ENCODE results near the gene PARP11.

The PARP11 gene

DNA sequence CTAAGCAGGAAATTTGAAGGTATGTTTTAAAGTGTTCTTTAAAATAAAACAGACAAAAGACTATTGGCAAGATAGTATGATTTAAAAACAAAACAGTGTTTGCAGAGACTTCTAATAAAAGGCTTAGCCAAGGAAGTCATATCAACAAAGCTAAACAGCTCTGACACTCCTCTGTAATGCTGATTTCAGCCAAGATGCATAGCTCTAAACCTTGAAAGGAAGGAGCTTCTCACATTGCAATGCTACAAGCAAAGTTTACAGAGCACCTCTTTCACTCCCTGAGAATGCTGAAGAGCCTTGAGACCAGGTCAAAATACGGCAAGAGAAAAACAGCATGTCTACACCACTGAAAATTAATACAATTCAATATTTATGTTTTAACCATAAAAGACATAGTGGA lies 51.8 kb downstream of the PARP11 start:
- H3K4me1 ChIP-seq (ENCODE audit: insufficient read depth, low read length), result peaks cover 18% of the 10 kb centered on the region
- H3K4me3 ChIP-seq (ENCODE audit: low read depth in 1 of 2, low read length in 2 of 2), result no peak overlapping the region
- no peak overlapping the region for H2AFZ ChIP-seq (ENCODE audit: low read depth, low read length)
- H3K27ac ChIP-seq (ENCODE audit: low read length), result no peak overlapping the region
- no peaks in the 10 kb centered on the region for H3K27me3 ChIP-seq (ENCODE audit: insufficient read depth, low read length, poor library complexity)
- no peaks in the 10 kb centered on the region for H3K9me3 ChIP-seq (ENCODE audit: insufficient read depth, low read length, severe bottlenecking)
- TF ChIP-seq CTCF (IDR thresholded peaks at IDR 0.05; ENCODE audit: borderline replicate concordance, extremely low read depth, low read length, poor library complexity, severe bottlenecking) (no peak), EZH2 (IDR thresholded peaks at IDR 0.05; ENCODE audit: borderline replicate concordance, low read depth, low read length, severe bottlenecking) (no peak)
- H3K9ac ChIP-seq (ENCODE audit: low read depth, low read length), result no peak overlapping the region
- DNase-seq, result no peak
- peaks cover 26% of the 10 kb centered on the region; the same call in 1 of the 2 replicates for H3K36me3 ChIP-seq (ENCODE audit: insufficient read depth, low read length)
- no peak overlapping the region for H3K4me2 ChIP-seq (ENCODE audit: insufficient read depth, low read length)
- no peak for ATAC-seq (ENCODE audit: insufficient read depth, low read depth)
- no peaks in the 10 kb centered on the region for H4K20me1 ChIP-seq (ENCODE audit: insufficient read depth, low read length)
- no peaks in the 10 kb centered on the region for H3K79me2 ChIP-seq (ENCODE audit: insufficient read depth, low read length)

- Histone ChIP-seq H3K9ac (ENCODE audit: low read depth, low read length) (no peak overlapping the region), H3K9me3 (ENCODE audit: insufficient read depth, low read length, severe bottlenecking) (no peaks in the 10 kb centered on the region), H3K4me3 (ENCODE audit: low read depth in 1 of 2, low read length in 2 of 2) (no peak overlapping the region), H3K27ac (ENCODE audit: low read length) (no peak overlapping the region), H3K4me2 (ENCODE audit: insufficient read depth, low read length) (no peak overlapping the region), H3K27me3 (ENCODE audit: insufficient read depth, low read length, poor library complexity) (no peaks in the 10 kb centered on the region), H3K4me1 (ENCODE audit: insufficient read depth, low read length) (peaks cover 18% of the 10 kb centered on the region), H3K79me2 (ENCODE audit: insufficient read depth, low read length) (no peaks in the 10 kb centered on the region), H4K20me1 (ENCODE audit: insufficient read depth, low read length) (no peaks in the 10 kb centered on the region), H2AFZ (ENCODE audit: low read depth, low read length) (no peak overlapping the region), H3K36me3 (ENCODE audit: insufficient read depth, low read length) (peaks cover 21% of the 10 kb centered on the region; the same call in 1 of the 2 replicates)
- no peak for DNase-seq
- TF ChIP-seq EZH2 (IDR thresholded peaks at IDR 0.05; ENCODE audit: borderline replicate concordance, low read depth, low read length, severe bottlenecking) (no peak), CTCF (IDR thresholded peaks at IDR 0.05; ENCODE audit: borderline replicate concordance, extremely low read depth, low read length, poor library complexity, severe bottlenecking) (no peak)
- ATAC-seq (ENCODE audit: insufficient read depth, low read depth), result no peak
Measured at GRCh38 chr12:3820122-3820521, 53.1 kb downstream of the PARP11 start.

DNA sequence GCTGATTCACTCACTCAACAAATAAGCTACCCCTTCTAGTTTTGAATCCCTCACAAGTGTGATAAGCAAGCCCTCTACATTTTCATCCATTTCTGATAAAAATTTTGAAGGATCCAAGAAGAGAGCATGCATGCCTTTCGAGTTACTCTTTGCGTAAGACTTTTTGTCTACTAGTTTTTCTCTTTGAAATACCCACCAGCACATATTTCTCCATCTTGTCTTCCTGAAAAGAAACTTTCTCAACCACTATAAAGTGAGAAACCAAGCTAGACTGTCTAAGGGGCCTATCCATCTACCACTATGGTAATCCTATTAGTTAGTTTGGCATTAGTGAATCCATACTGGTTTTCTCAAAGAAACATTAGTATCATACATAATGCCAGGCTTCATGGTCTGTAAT lies 56.9 kb downstream of the PARP11 start:
- no peaks in the 10 kb centered on the region for H3K9me3 ChIP-seq (ENCODE audit: insufficient read depth, low read length, severe bottlenecking)

More for the DNA sequence above, 56.9 kb downstream of the PARP11 start:
- Histone ChIP-seq H3K9ac (ENCODE audit: low read depth, low read length) (no peak overlapping the region), H3K4me1 (ENCODE audit: insufficient read depth, low read length) (peaks cover 18% of the 10 kb centered on the region), H3K36me3 (ENCODE audit: insufficient read depth, low read length) (peaks cover 12% of the 10 kb centered on the region; the same call in 1 of the 2 replicates), H4K20me1 (ENCODE audit: insufficient read depth, low read length) (no peaks in the 10 kb centered on the region), H3K4me3 (ENCODE audit: low read depth in 1 of 2, low read length in 2 of 2) (no peak overlapping the region), H3K4me2 (ENCODE audit: insufficient read depth, low read length) (no peak overlapping the region), H3K27ac (ENCODE audit: low read length) (no peak overlapping the region), H2AFZ (ENCODE audit: low read depth, low read length) (no peak overlapping the region), H3K27me3 (ENCODE audit: insufficient read depth, low read length, poor library complexity) (no peaks in the 10 kb centered on the region), H3K79me2 (ENCODE audit: insufficient read depth, low read length) (no peaks in the 10 kb centered on the region)
- no peak for ATAC-seq (ENCODE audit: insufficient read depth, low read depth)
- no peak for DNase-seq
- no peak for TF ChIP-seq CTCF (IDR thresholded peaks at IDR 0.05; ENCODE audit: borderline replicate concordance, extremely low read depth, low read length, poor library complexity, severe bottlenecking)
- TF ChIP-seq EZH2 (IDR thresholded peaks at IDR 0.05; ENCODE audit: borderline replicate concordance, low read depth, low read length, severe bottlenecking), result no peak

Data from DND-41 (cell line).